IMR-90 (cell line): ENCODE results near the gene MRPL41. TPM values are rescaled to one million over a fixed set of nuclear protein-coding genes. Genes with fewer than 3 reads are reported as not detected.

Experiments used
- ATAC-seq: fragments of 200-7000 bp; cut with Tn5 transposase; 2 replicates; pipeline ENCODE4 v1.9.1; 2020; ENCODE audit warnings: low read depth, mild to moderate bottlenecking, moderate library complexity
- BruUV-seq: library from RNA; stranded (reverse); fragments of 400-500 nt; replicated peaks from 2 replicates; lab custom pipeline; 2021; lab: Mats Ljungman, UMichigan
- CTCF ChIA-PET: fragments of 300-600 bp; formaldehyde crosslinking; extraction: SDS; loops from one replicate; lab custom pipeline; 2021; ENCODE audit warnings: antibody characterized with exemption; lab: Yijun Ruan, JAX
- POLR2A ChIA-PET: fragments of 300-600 bp; sonication (Branson Sonifier 250); formaldehyde crosslinking; loops from one replicate; lab custom pipeline; 2022; ENCODE audit warnings: antibody characterized with exemption; ENCODE audit not compliant: unreplicated experiment; lab: Charles Lee
- DNase-seq: peaks from one replicate; pipeline ENCODE4 v3.0.0; 2013
- H2AFZ ChIP-seq: replicated peaks from 2 replicates; pipeline ENCODE3; 2013; ENCODE audit warnings: low read length, mild to moderate bottlenecking; ENCODE audit not compliant: poor library complexity
- H2AK5ac ChIP-seq: 2 replicates; pipeline ENCODE4 v1.6.1; 2013; ENCODE audit warnings: low read depth, low read length, inconsistent platforms
- H2AK9ac ChIP-seq: replicated peaks from 2 replicates; pipeline ENCODE3; 2013; ENCODE audit warnings: mild to moderate bottlenecking, low read depth, low read length, moderate library complexity; ENCODE audit not compliant: poor library complexity
- H2BK120ac ChIP-seq: 2 replicates; pipeline ENCODE4 v1.6.1; 2013; ENCODE audit warnings: low read depth, low read length, inconsistent platforms
- H2BK15ac ChIP-seq: 3 replicates; pipeline ENCODE4 v1.6.1; 2013; ENCODE audit warnings: low read depth, low read length, inconsistent platforms
- H2BK20ac ChIP-seq: 2 replicates; pipeline ENCODE4 v1.6.1; 2013; ENCODE audit warnings: low read depth, mild to moderate bottlenecking, inconsistent platforms, low read length, moderate library complexity
- H2BK5ac ChIP-seq: 2 replicates; pipeline ENCODE4 v1.6.1; 2013; ENCODE audit warnings: mild to moderate bottlenecking, low read depth, low read length, inconsistent platforms; ENCODE audit not compliant: poor library complexity, severe bottlenecking
- H3K14ac ChIP-seq: replicated peaks from 2 replicates; pipeline ENCODE4 v1.6.1; 2013; ENCODE audit warnings: low read depth, low read length, inconsistent platforms
- H3K18ac ChIP-seq: 2 replicates; pipeline ENCODE4 v1.6.1; 2013; ENCODE audit warnings: low read depth, low read length, control low read depth
- H3K23ac ChIP-seq: 2 replicates; pipeline ENCODE4 v1.6.1; 2013; ENCODE audit warnings: low read depth, low read length, inconsistent platforms
- H3K27ac ChIP-seq: 2 replicates; pipeline ENCODE4 v1.5.1; 2013; ENCODE audit warnings: mild to moderate bottlenecking, control low read depth, low read length; ENCODE audit not compliant: insufficient read depth
- H3K27me3 ChIP-seq: 2 replicates; pipeline ENCODE4 v1.6.1; 2013; ENCODE audit warnings: low read length; ENCODE audit not compliant: control insufficient read depth, insufficient read depth
- H3K36me3 ChIP-seq: 2 replicates; pipeline ENCODE4 v1.6.1; 2013; ENCODE audit warnings: low read length, mixed read lengths; ENCODE audit not compliant: control insufficient read depth, insufficient read depth
- H3K4ac ChIP-seq: 2 replicates; pipeline ENCODE4 v1.6.1; 2013; ENCODE audit warnings: low read depth, low read length, inconsistent platforms
- H3K4me1 ChIP-seq: 2 replicates; pipeline ENCODE4 v1.6.1; 2013; ENCODE audit warnings: low read length, mixed read lengths; ENCODE audit not compliant: control insufficient read depth, insufficient read depth
- H3K4me2 ChIP-seq: 2 replicates; pipeline ENCODE4 v1.6.1; 2013; ENCODE audit warnings: low read depth, mild to moderate bottlenecking, control low read depth, low read length, moderate library complexity
- H3K4me3 ChIP-seq: 2 replicates; pipeline ENCODE4 v1.5.1; 2013; ENCODE audit warnings: low read depth, mild to moderate bottlenecking, control low read depth, low read length, moderate library complexity; ENCODE audit not compliant: insufficient read depth
- H3K56ac ChIP-seq: 2 replicates; pipeline ENCODE4 v1.6.1; 2013; ENCODE audit warnings: low read length, inconsistent platforms; ENCODE audit not compliant: insufficient read depth; ENCODE audit errors: extremely low read depth
- H3K79me1 ChIP-seq, 2 experiments: 2 replicates each; pipeline ENCODE4 v1.6.1; 2013; ENCODE audit warnings: low read length in 2 of 2, inconsistent platforms in 1 of 2, low read depth in 1 of 2
- H3K9ac ChIP-seq: 2 replicates; pipeline ENCODE4 v1.6.1; 2013; ENCODE audit warnings: low read depth, low read length, control low read depth
- H3K9me1 ChIP-seq: 2 replicates; pipeline ENCODE4 v1.6.1; 2013; ENCODE audit warnings: low read length, inconsistent platforms; ENCODE audit not compliant: insufficient read depth
- H3K9me3 ChIP-seq: 2 replicates; pipeline ENCODE4 v1.6.1; 2013; ENCODE audit warnings: low read length; ENCODE audit not compliant: control insufficient read depth, insufficient read depth
- H4K20me1 ChIP-seq: 2 replicates; pipeline ENCODE4 v1.6.1; 2013; ENCODE audit warnings: low read length, inconsistent platforms; ENCODE audit not compliant: insufficient read depth
- H4K5ac ChIP-seq: 2 replicates; pipeline ENCODE4 v1.6.1; 2013; ENCODE audit warnings: mild to moderate bottlenecking, low read depth, low read length, control low read depth
- H4K8ac ChIP-seq, 2 experiments: 2 replicates each; pipeline ENCODE4 v1.6.1; 2013; ENCODE audit warnings: low read depth in 2 of 2, low read length in 2 of 2, control low read depth in 1 of 2, inconsistent platforms in 1 of 2
- H4K91ac ChIP-seq: 2 replicates; pipeline ENCODE4 v1.6.1; 2013; ENCODE audit warnings: low read depth, low read length, inconsistent platforms; ENCODE audit not compliant: insufficient read depth
- CEBPB ChIP-seq: IDR thresholded peaks from 2 replicates; pipeline ENCODE4 v1.6.1; 2012; ENCODE audit warnings: low read depth, low read length, improper control_type of control experiment
- CHD1 ChIP-seq: IDR thresholded peaks from 2 replicates; pipeline ENCODE4 v1.6.1; 2012; ENCODE audit warnings: low read depth, low read length, improper control_type of control experiment
- MAFK ChIP-seq: IDR thresholded peaks from 2 replicates; pipeline ENCODE4 v1.6.1; 2012; ENCODE audit warnings: low read depth, low read length, improper control_type of control experiment
- MXI1 ChIP-seq: IDR thresholded peaks from 2 replicates; pipeline ENCODE4 v1.6.1; 2012; ENCODE audit warnings: low read depth, mild to moderate bottlenecking, low read length, moderate library complexity, borderline replicate concordance
- POLR2A ChIP-seq: IDR thresholded peaks from 2 replicates; pipeline ENCODE4 v1.6.1; 2012; ENCODE audit warnings: mild to moderate bottlenecking, low read depth, low read length
- RCOR1 ChIP-seq: IDR thresholded peaks from 2 replicates; pipeline ENCODE4 v1.6.1; 2012; ENCODE audit warnings: mild to moderate bottlenecking, low read length, improper control_type of control experiment; ENCODE audit not compliant: insufficient replicate concordance
- USF2 ChIP-seq: fragments of 150-350 bp; IDR thresholded peaks from 2 replicates; pipeline ENCODE4 v1.6.1; 2017; ENCODE audit warnings: mild to moderate bottlenecking, antibody characterized with exemption, low read length, low read depth
- WGBS, 2 experiments: methylation state at CpG; one replicate each; pipeline versions ENCODE4 v1.1.5 to v1.1.7; 2013; ENCODE audit warnings: missing lambda C conversion rate in 2 of 2; ENCODE audit not compliant: insufficient read length in 1 of 2; ENCODE audit errors: extremely low coverage in 2 of 2; 5-methylcytosine and 5-hydroxymethylcytosine counted together
- dilution Hi-C: fragments of 300-500 bp; cut with HindIII; formaldehyde crosslinking; loops from one replicate; pipeline ENCODE4 v1.14.3; 2018; ENCODE audit warnings: low sequenced_read_pairs; ENCODE audit not compliant: unreplicated experiment
- in situ Hi-C: fragments of 300-500 bp; cut with MboI; formaldehyde crosslinking; loops from 3 replicates; pipeline ENCODE4 v1.14.3; 2019; ENCODE audit warnings: low sequenced_read_pairs, inconsistent platforms, mixed read lengths
- intact Hi-C: fragments of 100-400 bp; cut with micrococcal nuclease; formaldehyde crosslinking; loops from 2 replicates; pipeline ENCODE4 v1.10.0; 2022
- polyA plus RNA-seq, 3 experiments: library from polyadenylated mRNA; depleted of rRNA; stranded (reverse); fragments of >200 nt; gene quantifications; 2 replicates each; pipeline ENCODE4 v1.2.3, GENCODE V29; 2012; ENCODE audit warnings: low replicate concordance in 1 of 3
- total RNA-seq: library from RNA; depleted of rRNA; stranded (reverse); fragments of >200 nt; gene quantifications from 2 replicates; pipeline ENCODE4 v1.2.3, GENCODE V29; 2012

The MRPL41 gene
- total and polyA plus RNA-seq, 2 of the 4 experiments (the other 2 are of a cell fraction) = 15.6 to 38.9 TPM

DNA sequence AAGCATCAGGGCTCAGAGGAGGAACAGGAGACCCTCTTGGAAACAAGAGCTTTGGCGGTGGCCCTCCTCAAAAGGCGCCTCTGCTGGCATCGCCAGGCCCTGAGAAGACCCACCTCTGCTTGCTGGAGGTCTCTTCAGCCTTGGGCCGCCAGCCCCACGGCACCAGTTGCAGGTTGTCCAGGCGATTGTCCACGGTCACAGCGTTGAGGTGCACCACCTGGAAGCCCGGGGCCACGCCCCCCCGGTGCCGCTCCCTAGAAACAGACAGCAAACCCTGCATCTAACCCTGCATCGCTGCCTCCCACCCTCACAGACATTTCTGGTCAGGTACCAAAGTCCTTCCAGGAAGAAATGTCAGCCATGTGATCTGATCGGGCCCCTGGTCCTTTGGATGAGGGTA is 35.2 kb downstream of the MRPL41 start:
- ChIA-PET CTCF (no interaction called here), POLR2A (no interaction called here)
- Histone ChIP-seq H3K56ac (no peak overlapping the region), H3K36me3 (peaks cover 37% of the 10 kb centered on the region), H3K14ac (no peak overlapping the region), H3K4me3 (no peak overlapping the region), H4K8ac (no peak overlapping the region), H3K9me3 (no peaks in the 10 kb centered on the region), H2AFZ (no peak overlapping the region), H2BK20ac (no peak overlapping the region), H3K18ac (no peak overlapping the region), H3K4ac (no peak overlapping the region), H2BK15ac (no peak overlapping the region), H2AK5ac (no peak overlapping the region), H3K4me2 (no peak overlapping the region), H2BK120ac (no peak overlapping the region), H2AK9ac (no peak overlapping the region), H4K5ac (no peak overlapping the region), H4K20me1 (peaks cover 10% of the 10 kb centered on the region), H3K27me3 (no peaks in the 10 kb centered on the region), H3K27ac (no peak overlapping the region), H2BK5ac (no peak overlapping the region), H3K4me1 (peaks cover 7% of the 10 kb centered on the region), H3K9ac (no peak overlapping the region), H3K23ac (no peak overlapping the region), H3K9me1 (no peaks in the 10 kb centered on the region), H4K91ac (no peak overlapping the region), H3K79me1 (peaks cover 7 to 48% of the 10 kb centered on the region in 2 experiments)
- WGBS, 2 experiments = 91% methylated on average over 6 of the region's 14 CpGs; no CpG with 5 or more reads in 1 of the 2 experiments
- DNase-seq = no peak
- no peak for ATAC-seq
- dilution Hi-C loops = no loop called here
- in situ Hi-C loops = no loop called here
- no peak for TF ChIP-seq MXI1
- no peak for TF ChIP-seq POLR2A
- TF ChIP-seq USF2 = no peak
- TF ChIP-seq MAFK = no peak
- no peak for TF ChIP-seq RCOR1
- no peak for TF ChIP-seq CEBPB
- TF ChIP-seq CHD1 = no peak
- no TSS peak for BruUV-seq
- intact Hi-C loops = no loop called here
